HEK293 (cell line): ENCODE results near the gene PIP4K2A.

Experiments
- BCL11B ChIP-seq: fragments of 450-650 bp; formaldehyde crosslinking; IDR thresholded peaks from 2 replicates; pipeline ENCODE4 v1.5.1; 2016; ENCODE audit warnings: low read depth, missing biosample characterization, missing genetic modification characterization
- EGR2 ChIP-seq: fragments of 450-650 bp; formaldehyde crosslinking; IDR thresholded peaks from 2 replicates; pipeline ENCODE4 v1.5.1; 2016; ENCODE audit warnings: low read depth, missing biosample characterization, missing genetic modification characterization
- IKZF3 ChIP-seq: fragments of 450-650 bp; IDR thresholded peaks from 2 replicates; pipeline ENCODE4 v1.5.0; 2018; ENCODE audit warnings: missing biosample characterization, mild to moderate bottlenecking, missing genetic modification characterization, moderate library complexity
- KLF1 ChIP-seq: fragments of 450-650 bp; formaldehyde crosslinking; IDR thresholded peaks from 2 replicates; pipeline ENCODE4 v1.5.1; 2016; ENCODE audit warnings: missing biosample characterization, missing genetic modification characterization
- KLF9 ChIP-seq: fragments of 450-650 bp; formaldehyde crosslinking; IDR thresholded peaks from 2 replicates; pipeline ENCODE4 v1.5.1; 2016; ENCODE audit warnings: missing biosample characterization, missing genetic modification characterization, low read depth
- RBAK ChIP-seq: fragments of 450-650 bp; formaldehyde crosslinking; IDR thresholded peaks from 2 replicates; pipeline ENCODE4 v1.5.1; 2016; ENCODE audit warnings: missing biosample characterization, missing genetic modification characterization
- SP2 ChIP-seq: fragments of 450-650 bp; formaldehyde crosslinking; IDR thresholded peaks from 2 replicates; pipeline ENCODE4 v1.5.1; 2016; ENCODE audit warnings: missing biosample characterization, missing genetic modification characterization
- SP3 ChIP-seq: fragments of 450-650 bp; formaldehyde crosslinking; IDR thresholded peaks from 2 replicates; pipeline ENCODE4 v1.5.1; 2016; ENCODE audit warnings: missing biosample characterization, missing genetic modification characterization
- TRIM28 ChIP-seq: IDR thresholded peaks from 2 replicates; pipeline ENCODE4 v1.6.1; 2011; ENCODE audit warnings: low read length, control low read depth, borderline replicate concordance
- ZBTB48 ChIP-seq: fragments of 450-650 bp; formaldehyde crosslinking; IDR thresholded peaks from 2 replicates; pipeline ENCODE4 v1.5.1; 2016; ENCODE audit warnings: missing biosample characterization, missing genetic modification characterization
- ZBTB7A ChIP-seq: fragments of 450-650 bp; formaldehyde crosslinking; IDR thresholded peaks from 2 replicates; pipeline ENCODE4 v1.5.1; 2016; ENCODE audit warnings: low read depth, missing biosample characterization, missing genetic modification characterization
- ZEB2 ChIP-seq: fragments of 450-650 bp; formaldehyde crosslinking; IDR thresholded peaks from 2 replicates; pipeline ENCODE4 v1.5.1; 2016; ENCODE audit warnings: missing biosample characterization, missing genetic modification characterization
- ZNF133 ChIP-seq: fragments of 450-650 bp; formaldehyde crosslinking; IDR thresholded peaks from 2 replicates; pipeline ENCODE4 v1.5.1; 2016; ENCODE audit warnings: missing biosample characterization, missing genetic modification characterization
- ZNF16 ChIP-seq: fragments of 450-650 bp; formaldehyde crosslinking; IDR thresholded peaks from 2 replicates; pipeline ENCODE4 v1.5.1; 2016; ENCODE audit warnings: low read depth, missing biosample characterization, missing genetic modification characterization
- ZNF175 ChIP-seq: fragments of 450-650 bp; formaldehyde crosslinking; IDR thresholded peaks from 2 replicates; pipeline ENCODE4 v1.5.1; 2016; ENCODE audit warnings: missing biosample characterization, missing genetic modification characterization
- ZNF239 ChIP-seq: fragments of 450-650 bp; formaldehyde crosslinking; IDR thresholded peaks from 2 replicates; pipeline ENCODE4 v1.5.1; 2016; ENCODE audit warnings: missing biosample characterization, missing genetic modification characterization
- ZNF248 ChIP-seq: fragments of 450-650 bp; formaldehyde crosslinking; IDR thresholded peaks from 2 replicates; pipeline ENCODE4 v1.5.1; 2017; ENCODE audit warnings: missing biosample characterization, missing genetic modification characterization
- ZNF274 ChIP-seq, 2 experiments: fragments of 200-500 bp in 1 of 2; fragments of 450-650 bp in 1 of 2; sonication (Bioruptor generic) in 1 of 2; formaldehyde crosslinking in 1 of 2; IDR thresholded peaks; 2 replicates each; pipeline versions ENCODE4 v1.5.1 to v1.6.1; 2014 to 2016; ENCODE audit warnings: borderline replicate concordance in 1 of 2, inconsistent platforms in 1 of 2, low read length in 1 of 2, missing biosample characterization in 1 of 2, missing genetic modification characterization in 1 of 2
- ZNF324 ChIP-seq: fragments of 450-650 bp; formaldehyde crosslinking; IDR thresholded peaks from 2 replicates; pipeline ENCODE4 v1.5.1; 2016; ENCODE audit warnings: missing biosample characterization, missing genetic modification characterization
- ZNF350 ChIP-seq: fragments of 450-650 bp; formaldehyde crosslinking; IDR thresholded peaks from 2 replicates; pipeline ENCODE4 v1.5.0; 2017; ENCODE audit warnings: missing biosample characterization, mild to moderate bottlenecking, missing genetic modification characterization
- ZNF544 ChIP-seq: fragments of 450-650 bp; formaldehyde crosslinking; IDR thresholded peaks from 2 replicates; pipeline ENCODE4 v1.5.0; 2017; ENCODE audit warnings: missing biosample characterization, missing genetic modification characterization
- ZNF654 ChIP-seq: fragments of 450-650 bp; formaldehyde crosslinking; IDR thresholded peaks from 2 replicates; pipeline ENCODE4 v1.5.1; 2016; ENCODE audit warnings: low read depth, missing biosample characterization, missing genetic modification characterization
- ZNF658 ChIP-seq: fragments of 450-650 bp; formaldehyde crosslinking; IDR thresholded peaks from 2 replicates; pipeline ENCODE4; 2016; ENCODE audit warnings: missing biosample characterization, missing genetic modification characterization
- ZNF747 ChIP-seq: fragments of 450-650 bp; formaldehyde crosslinking; IDR thresholded peaks from 2 replicates; pipeline ENCODE4 v1.5.1; 2016; ENCODE audit warnings: missing biosample characterization, missing genetic modification characterization
- ZNF76 ChIP-seq: fragments of 450-650 bp; formaldehyde crosslinking; IDR thresholded peaks from 2 replicates; pipeline ENCODE4; 2016; ENCODE audit warnings: low read depth, missing biosample characterization, missing genetic modification characterization, borderline replicate concordance
- ZNF768 ChIP-seq: fragments of 450-650 bp; formaldehyde crosslinking; IDR thresholded peaks from 2 replicates; pipeline ENCODE4 v1.5.1; 2018; ENCODE audit warnings: missing biosample characterization, mild to moderate bottlenecking, missing genetic modification characterization
- ZNF776 ChIP-seq: fragments of 450-650 bp; formaldehyde crosslinking; IDR thresholded peaks from 2 replicates; pipeline ENCODE4 v1.5.0; 2017; ENCODE audit warnings: missing biosample characterization, missing genetic modification characterization, borderline replicate concordance
- ZNF785 ChIP-seq: fragments of 450-650 bp; formaldehyde crosslinking; IDR thresholded peaks from 2 replicates; pipeline ENCODE4 v1.5.1; 2016; ENCODE audit warnings: missing biosample characterization, missing genetic modification characterization
- ZNF843 ChIP-seq: fragments of 450-650 bp; formaldehyde crosslinking; IDR thresholded peaks from 2 replicates; pipeline ENCODE4 v1.5.1; 2016; ENCODE audit warnings: missing biosample characterization, missing genetic modification characterization
- ZSCAN23 ChIP-seq: fragments of 450-650 bp; formaldehyde crosslinking; IDR thresholded peaks from 2 replicates; pipeline ENCODE4 v1.5.1; 2016; ENCODE audit warnings: missing biosample characterization, missing genetic modification characterization
- TF ChIP-seq, protein P1 (sequence below): fragments of 450-650 bp; formaldehyde crosslinking; IDR thresholded peaks from 2 replicates; pipeline ENCODE4 v1.5.1; 2016; ENCODE audit warnings: missing biosample characterization, missing genetic modification characterization
- TF ChIP-seq, protein P2 (sequence below): fragments of 450-650 bp; formaldehyde crosslinking; IDR thresholded peaks from 2 replicates; pipeline ENCODE4 v1.5.1; 2017; ENCODE audit warnings: missing biosample characterization, missing genetic modification characterization
- TF ChIP-seq, protein P3 (sequence below): fragments of 450-650 bp; formaldehyde crosslinking; IDR thresholded peaks from 2 replicates; pipeline ENCODE4 v1.5.1; 2017; ENCODE audit warnings: missing biosample characterization, mild to moderate bottlenecking, missing genetic modification characterization, moderate library complexity
- TF ChIP-seq, protein P4 (sequence below): fragments of 450-650 bp; formaldehyde crosslinking; IDR thresholded peaks from 2 replicates; pipeline ENCODE4 v1.5.1; 2016; ENCODE audit warnings: missing biosample characterization, missing genetic modification characterization
- TF ChIP-seq, protein P5 (sequence below): fragments of 450-650 bp; formaldehyde crosslinking; IDR thresholded peaks from 2 replicates; pipeline ENCODE4 v1.5.1; 2016; ENCODE audit warnings: missing biosample characterization, missing genetic modification characterization

PIP4K2A gene

DNA sequence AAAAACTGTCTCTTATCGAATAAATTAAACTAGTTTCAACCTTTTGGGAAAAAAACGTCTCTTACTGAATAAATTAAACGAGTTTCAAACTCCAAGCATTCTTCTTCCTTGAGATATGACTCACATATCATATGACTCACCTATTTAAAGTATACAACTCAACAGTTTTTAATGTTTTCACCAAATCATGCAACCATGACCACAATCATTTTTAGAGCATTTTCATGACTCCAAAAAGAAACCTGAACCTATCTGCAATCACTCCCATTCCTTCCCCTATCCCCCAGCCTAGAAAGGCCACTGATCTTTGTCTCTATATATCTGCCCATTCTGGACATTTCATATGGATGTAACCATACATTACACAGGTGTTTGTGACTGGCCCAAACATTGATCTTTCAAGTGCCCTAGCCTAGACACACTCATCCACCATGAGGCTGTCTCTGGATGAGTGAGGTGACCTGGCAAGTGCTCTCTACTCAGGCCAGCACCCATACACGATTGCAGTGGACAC, 115.3 kb downstream of the PIP4K2A start (continued):
- TF ChIP-seq, protein P1, sequence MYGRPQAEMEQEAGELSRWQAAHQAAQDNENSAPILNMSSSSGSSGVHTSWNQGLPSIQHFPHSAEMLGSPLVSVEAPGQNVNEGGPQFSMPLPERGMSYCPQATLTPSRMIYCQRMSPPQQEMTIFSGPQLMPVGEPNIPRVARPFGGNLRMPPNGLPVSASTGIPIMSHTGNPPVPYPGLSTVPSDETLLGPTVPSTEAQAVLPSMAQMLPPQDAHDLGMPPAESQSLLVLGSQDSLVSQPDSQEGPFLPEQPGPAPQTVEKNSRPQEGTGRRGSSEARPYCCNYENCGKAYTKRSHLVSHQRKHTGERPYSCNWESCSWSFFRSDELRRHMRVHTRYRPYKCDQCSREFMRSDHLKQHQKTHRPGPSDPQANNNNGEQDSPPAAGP (tag by site-specific recombination), result 0 out of 2 replicates have a peak, but pooled peaks have one; percentile 14
- TF ChIP-seq ZBTB48 (tag by site-specific recombination), result no peak
- no peak for TF ChIP-seq ZNF76
- no peak for TF ChIP-seq ZNF776 (tag by site-specific recombination)
- no peak for TF ChIP-seq RBAK
- no peak for TF ChIP-seq ZBTB7A (tag by site-specific recombination)
- no peak for TF ChIP-seq EGR2 (tag by site-specific recombination)
- TF ChIP-seq KLF9, result no peak
- TF ChIP-seq SP3 (tag by site-specific recombination), result no peak; the same call in none of the 2 replicates
- TF ChIP-seq, protein P2, sequence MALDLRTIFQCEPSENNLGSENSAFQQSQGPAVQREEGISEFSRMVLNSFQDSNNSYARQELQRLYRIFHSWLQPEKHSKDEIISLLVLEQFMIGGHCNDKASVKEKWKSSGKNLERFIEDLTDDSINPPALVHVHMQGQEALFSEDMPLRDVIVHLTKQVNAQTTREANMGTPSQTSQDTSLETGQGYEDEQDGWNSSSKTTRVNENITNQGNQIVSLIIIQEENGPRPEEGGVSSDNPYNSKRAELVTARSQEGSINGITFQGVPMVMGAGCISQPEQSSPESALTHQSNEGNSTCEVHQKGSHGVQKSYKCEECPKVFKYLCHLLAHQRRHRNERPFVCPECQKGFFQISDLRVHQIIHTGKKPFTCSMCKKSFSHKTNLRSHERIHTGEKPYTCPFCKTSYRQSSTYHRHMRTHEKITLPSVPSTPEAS (tag by site-specific recombination), result 0 out of 2 replicates have a peak, but pooled peaks have one; percentile 28
- no peak for TF ChIP-seq ZNF785
- TF ChIP-seq ZNF350 (tag by site-specific recombination), result no peak
- no peak for TF ChIP-seq ZNF239 (tag by site-specific recombination)
- TF ChIP-seq ZNF175 (tag by site-specific recombination), result no peak
- TF ChIP-seq ZNF654 (tag by site-specific recombination), result peak; percentile 19
- no peak for TF ChIP-seq ZNF133 (tag by site-specific recombination)
- no peak for TF ChIP-seq ZNF248
- TF ChIP-seq ZSCAN23 (tag by site-specific recombination), result peak; percentile 85
- TF ChIP-seq IKZF3, result no peak
- TF ChIP-seq SP2 (tag by site-specific recombination), result no peak
- TF ChIP-seq ZEB2 (tag by site-specific recombination), result peak; percentile 35; the same call in 1 of the 2 replicates
- TF ChIP-seq TRIM28, result no peak; the same call in 1 of the 2 replicates
- TF ChIP-seq ZNF843 (tag by site-specific recombination), result peak; percentile 79
- TF ChIP-seq ZNF324 (tag by site-specific recombination), result peak; percentile 60; the same call in 1 of the 2 replicates
- TF ChIP-seq, protein P3, sequence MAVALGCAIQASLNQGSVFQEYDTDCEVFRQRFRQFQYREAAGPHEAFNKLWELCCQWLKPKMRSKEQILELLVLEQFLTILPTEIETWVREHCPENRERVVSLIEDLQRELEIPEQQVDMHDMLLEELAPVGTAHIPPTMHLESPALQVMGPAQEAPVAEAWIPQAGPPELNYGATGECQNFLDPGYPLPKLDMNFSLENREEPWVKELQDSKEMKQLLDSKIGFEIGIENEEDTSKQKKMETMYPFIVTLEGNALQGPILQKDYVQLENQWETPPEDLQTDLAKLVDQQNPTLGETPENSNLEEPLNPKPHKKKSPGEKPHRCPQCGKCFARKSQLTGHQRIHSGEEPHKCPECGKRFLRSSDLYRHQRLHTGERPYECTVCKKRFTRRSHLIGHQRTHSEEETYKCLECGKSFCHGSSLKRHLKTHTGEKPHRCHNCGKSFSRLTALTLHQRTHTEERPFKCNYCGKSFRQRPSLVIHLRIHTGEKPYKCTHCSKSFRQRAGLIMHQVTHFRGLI (tag by site-specific recombination), result no peak
- TF ChIP-seq, protein P4, sequence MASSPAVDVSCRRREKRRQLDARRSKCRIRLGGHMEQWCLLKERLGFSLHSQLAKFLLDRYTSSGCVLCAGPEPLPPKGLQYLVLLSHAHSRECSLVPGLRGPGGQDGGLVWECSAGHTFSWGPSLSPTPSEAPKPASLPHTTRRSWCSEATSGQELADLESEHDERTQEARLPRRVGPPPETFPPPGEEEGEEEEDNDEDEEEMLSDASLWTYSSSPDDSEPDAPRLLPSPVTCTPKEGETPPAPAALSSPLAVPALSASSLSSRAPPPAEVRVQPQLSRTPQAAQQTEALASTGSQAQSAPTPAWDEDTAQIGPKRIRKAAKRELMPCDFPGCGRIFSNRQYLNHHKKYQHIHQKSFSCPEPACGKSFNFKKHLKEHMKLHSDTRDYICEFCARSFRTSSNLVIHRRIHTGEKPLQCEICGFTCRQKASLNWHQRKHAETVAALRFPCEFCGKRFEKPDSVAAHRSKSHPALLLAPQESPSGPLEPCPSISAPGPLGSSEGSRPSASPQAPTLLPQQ (tag by site-specific recombination), result peak; percentile 64
- no peak for TF ChIP-seq ZNF274 (IDR thresholded peaks at IDR 0.05; ENCODE audit: low read length)
- TF ChIP-seq ZNF274 (tag by site-specific recombination; IDR thresholded peaks at IDR 0.05; ENCODE audit: borderline replicate concordance), result no peak
- no peak for TF ChIP-seq ZNF658 (tag by site-specific recombination)
- no peak for TF ChIP-seq ZNF747 (tag by site-specific recombination)
- TF ChIP-seq BCL11B (tag by site-specific recombination), result no peak
- TF ChIP-seq, protein P5, sequence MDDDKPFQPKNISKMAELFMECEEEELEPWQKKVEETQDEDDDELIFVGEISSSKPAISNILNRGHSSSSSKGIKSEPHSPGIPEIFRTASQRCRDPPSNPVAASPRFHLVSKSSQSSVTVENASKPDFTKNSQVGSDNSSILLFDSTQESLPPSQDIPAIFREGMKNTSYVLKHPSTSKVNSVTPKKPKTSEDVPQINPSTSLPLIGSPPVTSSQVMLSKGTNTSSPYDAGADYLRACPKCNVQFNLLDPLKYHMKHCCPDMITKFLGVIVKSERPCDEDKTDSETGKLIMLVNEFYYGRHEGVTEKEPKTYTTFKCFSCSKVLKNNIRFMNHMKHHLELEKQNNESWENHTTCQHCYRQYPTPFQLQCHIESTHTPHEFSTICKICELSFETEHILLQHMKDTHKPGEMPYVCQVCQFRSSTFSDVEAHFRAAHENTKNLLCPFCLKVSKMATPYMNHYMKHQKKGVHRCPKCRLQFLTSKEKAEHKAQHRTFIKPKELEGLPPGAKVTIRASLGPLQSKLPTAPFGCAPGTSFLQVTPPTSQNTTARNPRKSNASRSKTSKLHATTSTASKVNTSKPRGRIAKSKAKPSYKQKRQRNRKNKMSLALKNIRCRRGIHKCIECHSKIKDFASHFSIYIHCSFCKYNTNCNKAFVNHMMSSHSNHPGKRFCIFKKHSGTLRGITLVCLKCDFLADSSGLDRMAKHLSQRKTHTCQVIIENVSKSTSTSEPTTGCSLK (tag by site-specific recombination), result no peak
- no peak for TF ChIP-seq KLF1
- no peak for TF ChIP-seq ZNF16 (tag by site-specific recombination)
- no peak for TF ChIP-seq ZNF544 (tag by site-specific recombination)
- TF ChIP-seq ZNF768, result no peak
